Natural killer cell (primary cell): Measurements from ENCODE around the gene LLGL1. TPM values are rescaled to one million over a fixed set of nuclear protein-coding genes. Genes with fewer than 3 reads are reported as not detected.

ENCODE experiments used
- ATAC-seq, 3 donors: fragments of 150-1000 bp in 2 of 3; fragments of 200-7000 bp in 1 of 3; cut with Tn5 transposase; 1 replicate in 1 of 3; 2 replicates in 2 of 3; pipeline ENCODE4 v1.10.0; 2021; ENCODE audit warnings: mild to moderate bottlenecking in 2 of 3, moderate library complexity in 2 of 3
- DNase-seq, 2 donors: peaks; one replicate each; pipeline versions ENCODE4 v3.0.0 to v3.0.0-alpha.2; 2013 to 2021; ENCODE audit warnings: mixed read lengths in 1 of 2
- H3K27ac ChIP-seq: one replicate; pipeline ENCODE4 v1.5.1; 2013; ENCODE audit warnings: mild to moderate bottlenecking, low read length
- H3K27me3 ChIP-seq: one replicate; pipeline ENCODE4 v1.6.1; 2013; ENCODE audit warnings: low read length; ENCODE audit not compliant: control insufficient read depth, insufficient read depth
- H3K36me3 ChIP-seq: one replicate; pipeline ENCODE4 v1.6.1; 2013; ENCODE audit warnings: low read length; ENCODE audit not compliant: control insufficient read depth, insufficient read depth
- H3K4me1 ChIP-seq: one replicate; pipeline ENCODE4 v1.6.1; 2013; ENCODE audit warnings: low read length; ENCODE audit not compliant: control insufficient read depth, insufficient read depth
- H3K4me3 ChIP-seq: one replicate; pipeline ENCODE4 v1.5.1; 2013; ENCODE audit warnings: low read length
- H3K9me3 ChIP-seq: one replicate; pipeline ENCODE4 v1.6.1; 2013; ENCODE audit warnings: low read length; ENCODE audit not compliant: control insufficient read depth, insufficient read depth
- H3K27ac Mint-ChIP-seq, 2 donors: one replicate each; pipeline ENCODE4 v1.8.0; 2022; ENCODE audit warnings: mild to moderate bottlenecking in 2 of 2, mixed read lengths in 2 of 2, moderate library complexity in 1 of 2
- H3K27me3 Mint-ChIP-seq, 2 donors: one replicate each; pipeline ENCODE4 v1.8.0; 2022; ENCODE audit warnings: low read depth in 2 of 2, mixed read lengths in 2 of 2
- H3K36me3 Mint-ChIP-seq: one replicate; pipeline ENCODE4 v1.8.0; 2022; ENCODE audit warnings: mixed read lengths
- H3K4me1 Mint-ChIP-seq, 2 donors: one replicate each; pipeline ENCODE4 v1.8.0; 2022; ENCODE audit warnings: mixed read lengths in 2 of 2
- H3K4me3 Mint-ChIP-seq: one replicate; pipeline ENCODE4 v1.8.0; 2022; ENCODE audit warnings: mild to moderate bottlenecking, moderate library complexity, mixed read lengths
- H3K9me3 Mint-ChIP-seq, 2 donors: one replicate each; pipeline ENCODE4 v1.8.0; 2022; ENCODE audit warnings: mixed read lengths in 2 of 2
- WGBS: methylation state at CpG from one replicate; pipeline ENCODE4 v1.1.7; 2013; ENCODE audit warnings: missing lambda C conversion rate; ENCODE audit not compliant: insufficient coverage; 5-methylcytosine and 5-hydroxymethylcytosine counted together
- intact Hi-C: fragments of 100-400 bp; cut with micrococcal nuclease; formaldehyde crosslinking; loops from one replicate; pipeline ENCODE4 v1.14.2; 2022
- total RNA-seq, 4 donors: library from RNA; stranded (reverse); fragments of 120-200 nt in 1 of 4; gene quantifications; one replicate each; pipeline versions ENCODE4 v1.2.3 to v1.2.4, GENCODE V29; 2013 to 2022
- TF ChIP-seq, protein P1 (sequence below): fragments of 200-600 bp; IDR thresholded peaks from one replicate; pipeline ENCODE4 v1.8.0; 2022; ENCODE audit warnings: antibody characterized with exemption

Gene LLGL1
- total RNA-seq, 3 donors from 2014 or later (not counting 1 experiment from before 2014, with no cell fraction given), result 19.7 to 26.2 (median 25.8) TPM

DNA sequence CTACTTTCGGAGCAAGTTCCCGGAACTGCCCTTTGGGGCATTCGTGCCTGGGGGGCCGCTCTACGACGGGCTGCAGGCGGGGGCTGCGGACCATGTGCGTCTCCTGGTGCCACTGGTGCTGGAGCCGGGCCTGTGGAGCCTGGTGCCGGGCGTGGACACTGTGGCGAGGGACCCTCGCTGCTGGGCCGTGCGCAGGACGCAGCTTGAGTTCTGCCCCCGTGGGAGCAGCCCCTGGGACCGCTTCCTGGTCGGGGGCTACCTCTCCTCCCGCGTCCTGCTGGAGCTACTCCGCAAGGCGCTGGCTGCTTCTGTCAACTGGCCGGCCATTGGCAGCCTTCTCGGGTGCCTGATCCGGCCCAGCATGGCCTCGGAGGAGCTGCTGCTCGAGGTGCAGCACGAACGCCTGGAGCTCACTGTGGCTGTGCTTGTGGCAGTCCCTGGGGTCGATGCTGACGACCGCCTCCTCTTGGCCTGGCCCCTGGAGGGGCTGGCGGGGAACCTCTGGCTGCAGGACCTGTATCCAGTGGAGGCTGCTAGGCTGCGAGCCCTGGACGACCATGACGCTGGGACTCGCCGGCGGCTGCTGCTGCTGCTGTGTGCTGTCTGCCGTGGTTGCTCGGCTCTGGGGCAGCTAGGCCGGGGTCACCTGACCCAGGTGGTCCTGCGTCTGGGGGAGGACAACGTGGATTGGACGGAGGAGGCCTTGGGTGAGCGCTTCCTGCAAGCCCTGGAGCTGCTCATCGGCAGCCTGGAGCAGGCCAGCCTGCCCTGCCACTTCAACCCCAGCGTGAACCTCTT is 38.6 kb downstream of the LLGL1 start:
- no peak overlapping the region for H3K4me3 Mint-ChIP-seq
- peaks cover 18% of the 10 kb centered on the region for H3K36me3 ChIP-seq
- no peaks in the 10 kb centered on the region for H3K27me3 ChIP-seq
- DNase-seq (no peak), ATAC-seq (no peak)
- peaks cover 47% of the 10 kb centered on the region for H3K4me1 ChIP-seq
- no peak overlapping the region for H3K27ac Mint-ChIP-seq
- H3K4me3 ChIP-seq, result no peak overlapping the region
- no peaks in the 10 kb centered on the region for H3K9me3 ChIP-seq
- TF ChIP-seq, protein P1, sequence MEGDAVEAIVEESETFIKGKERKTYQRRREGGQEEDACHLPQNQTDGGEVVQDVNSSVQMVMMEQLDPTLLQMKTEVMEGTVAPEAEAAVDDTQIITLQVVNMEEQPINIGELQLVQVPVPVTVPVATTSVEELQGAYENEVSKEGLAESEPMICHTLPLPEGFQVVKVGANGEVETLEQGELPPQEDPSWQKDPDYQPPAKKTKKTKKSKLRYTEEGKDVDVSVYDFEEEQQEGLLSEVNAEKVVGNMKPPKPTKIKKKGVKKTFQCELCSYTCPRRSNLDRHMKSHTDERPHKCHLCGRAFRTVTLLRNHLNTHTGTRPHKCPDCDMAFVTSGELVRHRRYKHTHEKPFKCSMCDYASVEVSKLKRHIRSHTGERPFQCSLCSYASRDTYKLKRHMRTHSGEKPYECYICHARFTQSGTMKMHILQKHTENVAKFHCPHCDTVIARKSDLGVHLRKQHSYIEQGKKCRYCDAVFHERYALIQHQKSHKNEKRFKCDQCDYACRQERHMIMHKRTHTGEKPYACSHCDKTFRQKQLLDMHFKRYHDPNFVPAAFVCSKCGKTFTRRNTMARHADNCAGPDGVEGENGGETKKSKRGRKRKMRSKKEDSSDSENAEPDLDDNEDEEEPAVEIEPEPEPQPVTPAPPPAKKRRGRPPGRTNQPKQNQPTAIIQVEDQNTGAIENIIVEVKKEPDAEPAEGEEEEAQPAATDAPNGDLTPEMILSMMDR, result no peak
- intact Hi-C loops, result no loop called here
- no peaks in the 10 kb centered on the region for H3K27me3 Mint-ChIP-seq
- no peak overlapping the region for H3K27ac ChIP-seq
- peaks cover 5 to 19% of the 10 kb centered on the region in 2 donors for H3K4me1 Mint-ChIP-seq
- H3K36me3 Mint-ChIP-seq, result no peaks in the 10 kb centered on the region
- WGBS, result 97% methylated on average over 50 of the region's 50 CpGs
- H3K9me3 Mint-ChIP-seq, result no peaks in the 10 kb centered on the region

DNA sequence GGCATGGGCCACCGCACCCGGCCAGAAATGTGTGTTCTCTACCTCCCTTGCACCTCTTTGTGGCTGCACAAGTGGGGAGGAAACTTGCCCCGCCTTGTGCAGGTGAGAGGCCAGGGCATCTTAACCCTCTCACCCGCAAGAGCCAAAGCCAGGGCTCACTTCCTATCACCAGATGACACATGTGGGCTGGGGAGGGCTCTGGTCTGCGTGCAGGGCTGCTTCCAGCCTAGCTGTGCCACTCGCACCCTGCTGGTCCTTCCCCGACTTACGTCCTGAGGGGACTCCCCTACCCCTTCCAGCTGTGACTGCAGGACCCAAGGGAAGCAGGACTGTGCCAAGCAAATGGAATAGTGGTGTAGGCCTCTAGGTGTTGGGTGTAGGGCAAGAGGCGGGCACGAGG is 41.9 kb downstream of the LLGL1 start:
- ATAC-seq (peak in 2 of 3 donors; percentile 37 to 58), DNase-seq (no peak)
- Histone ChIP-seq H3K4me1 (peaks cover 21% of the 10 kb centered on the region), H3K9me3 (no peaks in the 10 kb centered on the region), H3K4me3 (no peak overlapping the region), H3K27ac (peak overlapping the region; percentile 11), H3K36me3 (peaks cover 18% of the 10 kb centered on the region), H3K27me3 (no peaks in the 10 kb centered on the region)
- Mint-ChIP-seq H3K27me3 (no peaks in the 10 kb centered on the region), H3K4me3 (no peak overlapping the region), H3K9me3 (no peaks in the 10 kb centered on the region), H3K36me3 (no peaks in the 10 kb centered on the region), H3K27ac (no peak overlapping the region), H3K4me1 (peaks cover 0 to 3% of the 10 kb centered on the region in 2 donors)
- TF ChIP-seq, protein P1, result no peak
- 74% methylated on average over 10 of the region's 10 CpGs for WGBS
- intact Hi-C loops, result no loop called here

DNA sequence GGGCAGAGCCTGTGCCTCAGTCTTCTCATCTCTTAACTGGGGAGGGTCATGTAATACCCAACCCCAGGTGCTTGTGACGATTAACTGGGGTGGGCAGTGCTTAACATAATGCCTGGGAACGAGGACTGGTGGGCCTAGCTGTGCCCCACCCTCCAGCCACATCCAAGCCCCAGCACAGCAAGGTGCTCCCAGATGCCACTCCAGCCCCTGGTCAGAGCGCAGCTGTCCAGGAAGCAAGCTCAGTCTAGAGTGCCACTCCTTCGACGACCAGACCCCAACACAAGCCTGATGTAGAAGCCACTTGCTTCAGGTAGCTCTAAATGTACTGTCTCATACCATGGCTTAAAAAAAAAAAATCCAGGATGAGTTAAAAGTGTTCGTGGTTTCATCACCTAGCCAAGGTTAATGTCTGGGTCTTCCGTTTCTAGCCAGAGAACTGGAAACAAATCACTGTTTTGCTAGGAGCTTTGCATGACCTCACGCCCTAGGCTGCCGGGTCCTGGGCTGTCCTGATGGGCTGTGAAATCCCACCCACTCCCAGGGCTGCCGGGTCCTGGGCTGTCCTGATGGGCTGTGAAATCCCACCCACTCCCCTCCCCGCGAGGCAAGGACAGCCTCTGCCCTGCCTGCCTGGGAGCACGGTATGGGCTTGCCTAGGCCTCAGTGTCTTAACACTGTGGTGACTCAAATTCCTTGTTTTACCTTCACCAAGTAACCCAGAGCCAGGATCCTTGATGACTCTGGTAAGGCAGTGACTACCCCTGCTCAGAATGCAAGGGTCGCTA is 42.7 kb downstream of the LLGL1 start:
- Histone ChIP-seq H3K27me3 (no peaks in the 10 kb centered on the region), H3K27ac (peak overlapping the region; percentile 6), H3K36me3 (peaks cover 17% of the 10 kb centered on the region), H3K4me1 (peaks cover 20% of the 10 kb centered on the region), H3K9me3 (no peaks in the 10 kb centered on the region), H3K4me3 (no peak overlapping the region)
- Mint-ChIP-seq H3K27ac (no peak overlapping the region), H3K9me3 (no peaks in the 10 kb centered on the region), H3K36me3 (no peaks in the 10 kb centered on the region), H3K27me3 (no peaks in the 10 kb centered on the region), H3K4me1 (no peaks in the 10 kb centered on the region), H3K4me3 (no peak overlapping the region)
- intact Hi-C loops, result no loop called here
- WGBS, result 63% methylated on average over 14 of the region's 14 CpGs
- DNase-seq (no peak), ATAC-seq (peak in 1 of 3 donors; percentile 44)
- TF ChIP-seq, protein P1, result no peak
